Sigmoid colon (tissue), 7 donors: ENCODE results near the gene AKR1B15. TPM values are rescaled to one million over a fixed set of nuclear protein-coding genes. Genes with fewer than 3 reads are reported as not detected.
"Not testable (repeated sequence)": the region's sequence is repeated elsewhere in the genome, so short reads cannot be mapped to it uniquely, and the experiment has no call there.

Experiments
- DNase-seq: peaks from one replicate; pipeline ENCODE4 v3.0.0-alpha.2; 2019
- H3K27ac ChIP-seq, 4 donors: fragments of 200-600 bp; sonication (generic); one replicate each; pipeline ENCODE4 v1.5.1; 2016 to 2019; ENCODE audit warnings: mild to moderate bottlenecking in 1 of 4
- H3K27me3 ChIP-seq, 3 donors: fragments of 200-600 bp; sonication (generic); one replicate each; pipeline ENCODE4 v1.5.1; 2019; ENCODE audit warnings: mild to moderate bottlenecking in 1 of 3
- H3K36me3 ChIP-seq, 4 donors: fragments of 200-600 bp; sonication (generic); one replicate each; pipeline ENCODE4 v1.5.1; 2016 to 2019
- H3K4me1 ChIP-seq, 4 donors: fragments of 200-600 bp; sonication (generic); one replicate each; pipeline ENCODE4 v1.5.1; 2017 to 2019
- H3K4me3 ChIP-seq, 4 donors: fragments of 200-600 bp; sonication (generic); one replicate each; pipeline ENCODE4 v1.5.1; 2017 to 2019; ENCODE audit warnings: mild to moderate bottlenecking in 2 of 4, moderate library complexity in 1 of 4
- H3K9me3 ChIP-seq, 4 donors: fragments of 200-600 bp in 3 of 4; sonication (generic) in 3 of 4; one replicate each; pipeline versions ENCODE4 v1.5.1 to v1.6.1; 2013 to 2019
- CTCF ChIP-seq, 4 experiments: fragments of 450-650 bp in 3 of 4; fragments of 200-600 bp in 1 of 4; IDR thresholded peaks; one replicate each; pipeline ENCODE4 v1.5.1; 2016 to 2019; ENCODE audit warnings: antibody characterized with exemption in 4 of 4, mild to moderate bottlenecking in 3 of 4, moderate library complexity in 2 of 4
- EP300 ChIP-seq, 4 donors: sonication (generic); formaldehyde crosslinking; IDR thresholded peaks; one replicate each; pipeline ENCODE4 v1.6.1; 2017; ENCODE audit warnings: antibody characterized with exemption in 4 of 4
- POLR2A ChIP-seq, 2 donors: fragments of 450-650 bp; IDR thresholded peaks; one replicate each; pipeline ENCODE4 v1.6.1; 2016; ENCODE audit warnings: antibody characterized with exemption in 2 of 2, mild to moderate bottlenecking in 2 of 2, moderate library complexity in 2 of 2
- POLR2AphosphoS5 ChIP-seq, 4 donors: sonication (generic); formaldehyde crosslinking; IDR thresholded peaks; one replicate each; pipeline ENCODE4 v1.6.1; 2017; ENCODE audit warnings: antibody characterized with exemption in 4 of 4
- WGBS, 2 donors: extraction: QIAGEN DNeasy Blood & Tissue Kit; methylation state at CpG; one replicate each; pipeline ENCODE4 v1.1.7; 2013; 5-methylcytosine and 5-hydroxymethylcytosine counted together
- intact Hi-C: fragments of 100-400 bp; cut with DNase I; formaldehyde crosslinking; loops from one replicate; pipeline ENCODE4 v1.15.1; 2023
- polyA plus RNA-seq, 3 donors: library from polyadenylated mRNA; stranded (reverse); fragments of 200-250 nt; gene quantifications; one replicate each; pipeline ENCODE4 v1.2.3, GENCODE V29; 2013
- total RNA-seq, 4 donors: library from RNA; depleted of rRNA; stranded (reverse); fragments of >200 nt; gene quantifications; one replicate each; pipeline ENCODE4 v1.1.0, GENCODE V29; 2016
- donor health status: healthy with polysubstance abuse.
- donor health status: Bipolar disorder and iron deficiency.
- donor health status: healthy.

The AKR1B15 gene
- total and polyA plus RNA-seq, 7 donors = 0.22 TPM; not detected in 6

GRCh38 chr7:134535919-134536299 is 13.0 kb upstream of the AKR1B15 start:
- intact Hi-C loops = no loop called here
- 66 to 76% methylated on average over 3 of the region's 3 CpGs for WGBS, 2 donors
- no peak overlapping the region for H3K4me3 ChIP-seq
- no peaks in the 10 kb centered on the region for H3K36me3 ChIP-seq
- H3K4me1 ChIP-seq = no peaks in the 10 kb centered on the region
- TF ChIP-seq CTCF (IDR thresholded peaks at IDR 0.05) = no peak
- TF ChIP-seq EP300 (IDR thresholded peaks at IDR 0.05) = no peak
- TF ChIP-seq POLR2AphosphoS5 (IDR thresholded peaks at IDR 0.05) = no peak
- no peak for TF ChIP-seq POLR2A (IDR thresholded peaks at IDR 0.05)
- no peaks in the 10 kb centered on the region for H3K9me3 ChIP-seq
- DNase-seq = no peak
- no peak overlapping the region for H3K27ac ChIP-seq
- no peaks in the 10 kb centered on the region for H3K27me3 ChIP-seq

DNA sequence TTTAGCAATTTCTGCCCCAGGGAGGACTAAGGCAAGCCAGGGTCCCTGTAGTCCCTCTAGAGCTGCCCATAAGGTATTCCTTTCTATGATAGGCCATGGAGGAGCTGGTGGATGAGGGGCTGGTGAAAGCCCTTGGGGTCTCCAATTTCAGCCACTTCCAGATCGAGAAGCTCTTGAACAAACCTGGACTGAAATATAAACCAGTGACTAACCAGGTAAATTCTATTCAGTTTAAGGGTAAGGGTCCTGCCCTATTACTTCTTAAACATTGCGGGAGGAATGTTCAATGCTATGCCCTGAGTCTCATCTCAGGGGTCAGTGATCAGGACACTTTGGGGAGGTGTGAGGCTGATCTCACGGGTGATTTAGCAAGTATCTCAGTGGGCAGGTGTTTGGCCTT is 12.4 kb upstream of the AKR1B15 start:
- H3K4me1 ChIP-seq, H3K4me3 ChIP-seq, H3K27ac ChIP-seq, intact Hi-C loops, DNase-seq, H3K9me3 ChIP-seq, H3K27me3 ChIP-seq, H3K36me3 ChIP-seq: not testable (repeated sequence)
- WGBS, 2 donors = 86 to 96% methylated on average over 3 of the region's 3 CpGs

GRCh38 chr7:134537273-134537781 is 11.6 kb upstream of the AKR1B15 start:
- H3K36me3 ChIP-seq, H3K4me3 ChIP-seq, DNase-seq, H3K27me3 ChIP-seq, intact Hi-C loops, H3K9me3 ChIP-seq, H3K27ac ChIP-seq, H3K4me1 ChIP-seq: not testable (repeated sequence)
- 79 to 94% methylated on average over 5 of the region's 5 CpGs for WGBS, 2 donors

DNA sequence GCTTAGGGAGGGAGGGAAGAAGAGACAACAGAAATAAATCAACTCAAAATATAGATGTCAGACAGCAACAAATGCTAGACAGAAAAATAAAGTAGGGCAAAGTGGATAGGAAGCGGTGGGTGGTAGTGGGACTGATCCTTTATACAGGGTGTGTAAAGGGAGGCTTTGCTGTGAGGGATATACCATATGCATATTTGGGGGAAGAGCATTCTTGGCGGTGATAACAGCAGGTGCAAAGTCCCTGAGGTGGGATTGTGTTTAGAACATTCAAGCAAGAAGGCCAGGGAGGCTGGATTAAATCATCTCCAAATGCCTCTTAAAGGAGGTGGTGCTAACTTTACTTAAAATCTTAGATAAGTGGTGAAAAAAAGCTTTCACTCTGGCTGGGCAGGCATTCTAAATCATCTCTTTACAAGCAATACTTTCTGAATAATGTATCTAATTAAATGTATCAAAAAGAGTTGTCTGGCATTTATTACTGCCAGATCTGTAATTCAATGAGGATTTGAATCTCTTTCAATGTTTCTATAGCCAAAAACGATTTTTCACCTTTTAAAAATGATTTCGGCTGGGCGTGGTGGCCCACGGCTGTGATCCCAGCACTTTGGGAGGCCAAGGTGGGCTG is 9.4 kb upstream of the AKR1B15 start:
- no peak for DNase-seq
- Histone ChIP-seq H3K27me3 (no peaks in the 10 kb centered on the region), H3K9me3 (no peaks in the 10 kb centered on the region), H3K4me3 (no peak overlapping the region), H3K27ac (no peak overlapping the region), H3K36me3 (no peaks in the 10 kb centered on the region), H3K4me1 (no peaks in the 10 kb centered on the region)
- 90 to 91% methylated on average over 6 of the region's 6 CpGs for WGBS, 2 donors
- intact Hi-C loops = no loop called here
- TF ChIP-seq CTCF (IDR thresholded peaks at IDR 0.05) (no peak), POLR2AphosphoS5 (IDR thresholded peaks at IDR 0.05) (no peak), POLR2A (IDR thresholded peaks at IDR 0.05) (no peak), EP300 (IDR thresholded peaks at IDR 0.05) (no peak)

- H3K36me3 ChIP-seq, intact Hi-C loops, H3K27me3 ChIP-seq, DNase-seq, H3K4me3 ChIP-seq, H3K9me3 ChIP-seq, H3K4me1 ChIP-seq, H3K27ac ChIP-seq: not testable (repeated sequence)
- 95% methylated on average over 8 of the region's 8 CpGs for WGBS, 2 donors
Measured at GRCh38 chr7:134541501-134542194, 7.3 kb upstream of the AKR1B15 start.

DNA sequence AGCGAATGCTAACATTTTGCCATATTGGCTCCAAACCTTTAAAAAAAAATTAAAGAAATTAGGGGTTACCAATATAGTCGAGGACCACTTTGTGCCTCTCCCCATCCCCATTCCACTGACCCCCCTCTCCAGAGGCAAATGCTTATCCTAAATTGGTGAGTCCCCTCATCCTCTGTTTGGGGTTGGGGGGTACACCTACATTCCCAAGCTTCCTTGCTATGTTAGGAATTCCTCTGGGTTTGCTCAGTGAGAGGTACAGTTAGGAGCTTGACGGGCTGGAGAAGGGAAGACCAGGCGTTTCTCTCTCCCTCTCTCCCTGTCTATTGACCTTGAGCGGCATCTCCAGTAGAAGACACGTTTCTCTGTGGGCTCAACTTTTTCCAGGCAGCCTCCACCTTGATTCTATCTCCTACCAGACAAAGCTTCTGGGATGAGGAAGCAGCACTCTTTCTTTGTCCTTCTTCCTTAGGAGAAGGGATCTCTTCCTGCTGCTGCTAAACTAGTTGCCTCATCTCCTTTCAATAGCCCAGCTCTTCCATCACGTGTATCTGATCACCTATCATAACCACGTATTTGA is 6.6 kb upstream of the AKR1B15 start:
- Histone ChIP-seq H3K4me3 (no peak overlapping the region), H3K36me3 (no peaks in the 10 kb centered on the region), H3K4me1 (peaks cover 0 to 4% (median 0%) of the 10 kb centered on the region in 4 donors), H3K9me3 (no peaks in the 10 kb centered on the region), H3K27me3 (no peaks in the 10 kb centered on the region), H3K27ac (no peak overlapping the region)
- no peak for DNase-seq
- TF ChIP-seq EP300 (IDR thresholded peaks at IDR 0.05) (no peak), POLR2AphosphoS5 (IDR thresholded peaks at IDR 0.05) (no peak), CTCF (IDR thresholded peaks at IDR 0.05) (no peak), POLR2A (IDR thresholded peaks at IDR 0.05) (no peak)
- WGBS, 2 donors = 77 to 83% methylated on average over 8 of the region's 8 CpGs
- intact Hi-C loops = no loop called here
